Stimulated activated CD8-positive, alpha-beta memory T cell treated with anti-CD3 and anti-CD28 coated beads, Interleukin-12 subunit alpha, Interleukin-12 subunit beta, amount 100 ng/mL, for 4 hours (primary cell): ENCODE measurements around the gene DIP2C.
"Not testable (repeated sequence)": the region's sequence is repeated elsewhere in the genome, so short reads cannot be mapped to it uniquely, and the experiment has no call there.

Experiments used
- DNase-seq: peaks from one replicate; pipeline ENCODE4 v3.0.0-alpha.2; 2020; ENCODE audit warnings: low read depth

Gene DIP2C

DNA sequence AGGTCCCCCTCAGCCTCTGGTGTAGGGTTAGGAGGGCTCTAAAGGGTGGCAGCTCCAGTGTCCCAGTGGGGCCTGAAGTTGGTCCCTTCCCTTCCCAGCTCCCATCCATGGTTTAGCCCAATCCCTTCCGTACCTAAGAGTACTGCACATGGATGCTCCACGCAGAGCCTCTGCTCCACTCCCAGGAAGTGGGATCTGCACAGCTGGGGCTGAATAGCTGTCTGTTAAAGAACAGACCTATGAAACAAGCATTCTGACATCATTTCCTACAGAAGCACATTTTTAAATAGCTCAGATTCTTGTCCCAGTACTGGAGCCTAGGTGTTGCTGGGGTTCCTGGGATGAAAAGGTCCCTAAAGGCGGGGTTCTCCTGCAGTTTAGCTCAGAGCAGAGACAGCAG lies 418.3 kb downstream of the DIP2C start:
- DNase-seq: no peak

GRCh38 chr10:269440-270074 lies 419.9 kb downstream of the DIP2C start:
- no peak for DNase-seq

GRCh38 chr10:267705-268104 lies 421.8 kb downstream of the DIP2C start:
- no peak for DNase-seq

GRCh38 chr10:266974-267425 lies 422.5 kb downstream of the DIP2C start:
- no peak for DNase-seq

DNA sequence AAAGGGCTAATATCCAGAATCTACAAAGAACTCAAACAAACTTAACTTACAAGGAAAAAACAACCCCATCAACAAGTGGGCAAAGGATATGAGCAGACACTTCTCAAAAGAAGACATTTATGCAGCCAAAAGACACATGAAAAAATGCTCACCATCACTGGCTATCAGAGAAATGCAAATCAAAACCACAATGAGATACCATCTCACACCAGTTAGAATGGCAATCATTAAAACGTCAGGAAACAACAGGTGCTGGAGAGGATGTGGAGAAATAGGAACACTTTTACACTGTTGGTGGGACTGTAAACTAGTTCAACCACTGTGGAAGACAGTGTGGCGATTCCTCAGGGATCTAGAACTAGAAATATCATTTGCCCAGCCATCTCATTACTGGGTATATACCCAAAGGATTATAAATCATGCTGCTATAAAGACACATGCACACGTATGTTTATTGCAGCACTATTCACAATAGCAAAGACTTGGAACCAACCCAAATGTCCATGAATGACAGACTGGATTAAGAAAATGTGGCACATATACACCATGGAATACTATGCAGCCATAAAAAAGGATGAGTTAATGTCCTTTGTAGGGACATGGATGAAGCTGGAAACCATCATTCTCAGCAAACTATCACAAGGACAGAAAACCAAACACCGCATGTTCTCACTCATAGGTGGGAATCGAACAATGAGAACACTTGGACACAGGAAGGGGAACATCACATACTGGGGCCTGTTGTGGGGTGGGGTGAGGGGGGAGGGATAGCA lies 423.5 kb downstream of the DIP2C start:
- not testable (repeated sequence) for DNase-seq

DNA sequence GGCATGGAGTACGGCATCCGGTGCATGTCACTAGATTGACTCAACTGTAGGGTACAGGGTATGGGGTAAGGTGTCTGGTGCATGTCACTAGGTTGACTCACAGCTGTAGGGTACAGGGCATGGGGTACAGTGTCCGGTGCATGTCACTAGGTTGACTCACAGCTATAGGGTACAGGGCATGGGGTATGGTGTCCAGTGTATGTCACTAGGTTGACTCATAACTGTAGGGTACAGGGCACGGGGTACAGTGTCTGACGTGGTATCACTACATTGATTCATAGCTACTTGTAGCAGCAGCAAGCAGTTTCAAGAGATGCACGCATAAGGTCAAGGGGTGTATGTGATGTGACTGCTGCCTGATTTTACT lies 424.4 kb downstream of the DIP2C start:
- DNase-seq: not testable (repeated sequence)

DNA sequence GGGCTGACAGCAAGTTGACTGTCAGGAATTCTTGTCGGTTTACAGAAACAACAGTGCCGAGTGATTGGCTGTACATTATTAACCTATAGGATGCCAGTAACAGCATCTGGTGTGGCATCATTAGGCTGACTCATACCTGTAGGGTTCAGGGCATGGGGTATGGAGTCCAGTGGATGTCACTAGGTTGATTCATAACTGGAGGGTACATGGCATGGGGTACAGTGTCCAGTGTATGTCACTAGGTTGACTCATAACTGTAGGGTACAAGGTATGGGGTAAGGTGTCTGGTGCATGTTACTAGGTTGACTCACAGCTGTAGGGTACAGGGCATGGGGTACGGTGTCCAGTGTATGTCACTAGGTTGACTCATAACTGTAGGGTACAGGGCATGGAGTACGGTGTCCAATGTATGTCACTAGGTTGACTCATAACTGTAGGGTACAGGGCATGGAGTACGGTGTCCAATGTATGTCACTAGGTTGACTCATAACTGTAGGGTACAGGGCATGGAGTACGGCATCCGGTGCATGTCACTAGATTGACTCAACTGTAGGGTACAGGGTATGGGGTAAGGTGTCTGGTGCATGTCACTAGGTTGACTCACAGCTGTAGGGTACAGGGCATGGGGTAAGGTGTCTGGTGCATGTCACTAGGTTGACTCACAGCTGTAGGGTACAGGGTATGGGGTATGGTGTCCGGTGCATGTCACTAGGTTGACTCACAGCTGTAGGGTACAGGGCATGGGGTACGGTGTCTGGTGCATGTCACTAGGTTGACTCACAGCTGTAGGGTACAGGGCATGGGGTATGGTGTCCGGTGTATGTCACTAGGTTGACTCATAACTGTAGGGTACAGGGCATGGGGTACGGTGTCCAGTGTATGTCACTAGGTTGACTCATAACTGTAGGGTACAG lies 425.1 kb downstream of the DIP2C start:
- DNase-seq: not testable (repeated sequence)

DNA sequence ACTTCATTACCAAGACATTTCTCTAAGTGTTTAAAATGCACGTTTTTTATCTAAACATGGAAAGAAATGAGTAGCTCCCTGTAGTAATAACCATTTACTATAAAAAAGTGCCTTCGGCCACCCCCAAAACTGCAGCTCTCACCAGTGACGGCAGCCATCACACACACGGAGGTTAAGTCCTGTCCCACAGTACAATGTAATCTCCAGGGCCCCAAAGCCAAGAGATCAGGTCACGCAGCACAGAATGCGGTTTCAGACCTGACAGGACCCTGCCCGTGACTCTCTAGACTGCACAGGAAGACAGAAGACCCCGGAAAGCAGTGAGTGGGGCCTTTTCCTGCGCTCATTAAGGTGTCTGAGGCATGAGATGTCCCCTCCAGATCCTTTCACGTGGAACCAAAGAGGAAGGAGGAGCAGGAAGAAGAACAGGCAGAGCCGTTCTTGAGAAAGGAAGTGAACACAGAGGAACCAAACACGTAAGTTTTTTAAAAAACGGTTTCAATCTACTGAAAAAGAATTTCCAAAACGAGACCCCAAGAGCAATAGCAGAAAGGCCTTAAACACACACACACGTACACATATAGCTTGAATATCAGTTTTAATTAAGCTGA lies 428.5 kb downstream of the DIP2C start:
- no peak for DNase-seq

GRCh38 chr10:251982-252582 lies 437.4 kb downstream of the DIP2C start:
- no peak for DNase-seq

- no peak for DNase-seq
Observed at GRCh38 chr10:248307-248706, 441.2 kb downstream of the DIP2C start.

- no peak for DNase-seq
Observed at GRCh38 chr10:247480-247879, 442.0 kb downstream of the DIP2C start.

- DNase-seq: no peak
Observed at GRCh38 chr10:246431-246830, 443.0 kb downstream of the DIP2C start.

- no peak for DNase-seq
Observed at GRCh38 chr10:244227-244626, 445.2 kb downstream of the DIP2C start.

DNA sequence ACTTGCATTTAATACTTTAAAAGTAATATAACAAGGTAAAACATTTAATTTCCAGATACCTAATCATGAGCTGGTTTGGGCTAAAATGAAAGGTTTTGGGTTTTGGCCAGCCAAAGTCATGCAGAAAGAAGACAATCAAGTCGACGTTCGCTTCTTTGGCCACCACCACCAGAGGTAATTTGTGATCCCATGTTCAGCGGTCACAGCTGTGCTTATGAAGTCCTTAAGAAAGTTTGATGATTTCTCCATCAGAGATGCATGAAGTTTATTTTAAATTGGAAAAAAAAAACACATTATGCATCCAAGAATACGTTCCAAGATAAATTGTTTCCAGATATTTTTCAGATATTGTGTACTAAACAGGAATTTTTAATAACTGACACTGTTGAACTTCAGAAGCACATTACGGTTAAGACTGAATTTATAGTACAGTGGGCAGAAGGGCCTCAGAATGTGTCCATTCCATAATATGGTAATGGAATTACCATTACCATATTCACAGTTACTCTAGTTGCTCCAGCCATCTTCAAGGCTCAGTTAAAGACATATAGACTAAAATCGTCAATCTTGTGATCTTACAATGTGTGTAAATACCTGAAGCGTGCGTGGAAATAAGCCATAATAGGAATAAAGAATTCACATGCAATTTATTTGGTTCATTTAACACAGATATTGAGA lies 447.4 kb downstream of the DIP2C start:
- DNase-seq: no peak

- no peak for DNase-seq
Observed at GRCh38 chr10:241451-241850, 448.0 kb downstream of the DIP2C start.

DNA sequence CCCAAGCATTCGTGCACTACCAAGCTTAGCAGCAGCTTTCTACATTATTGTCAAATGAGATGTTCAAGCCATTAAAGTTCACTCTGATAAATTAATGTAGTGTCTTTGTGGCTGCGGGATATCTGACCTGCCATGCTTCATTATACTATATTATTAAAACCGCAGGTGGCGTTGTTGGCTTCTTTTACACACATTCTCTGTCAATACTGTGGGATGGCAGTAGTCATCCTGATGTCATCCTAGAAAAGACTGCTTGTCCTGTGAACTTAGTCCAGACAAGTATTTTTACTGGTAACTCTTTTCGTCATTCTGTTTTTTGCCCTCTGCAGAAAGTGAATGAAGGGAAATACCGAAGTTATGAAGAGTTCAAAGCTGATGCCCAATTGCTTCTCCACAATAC lies 450.4 kb downstream of the DIP2C start:
- no peak for DNase-seq

GRCh38 chr10:235915-236314 lies 453.6 kb downstream of the DIP2C start:
- DNase-seq: no peak

GRCh38 chr10:234708-235406 lies 454.6 kb downstream of the DIP2C start:
- DNase-seq: no peak

GRCh38 chr10:232878-233277 lies 456.6 kb downstream of the DIP2C start:
- DNase-seq: no peak

- DNase-seq: no peak
Observed at GRCh38 chr10:232061-232460, 457.4 kb downstream of the DIP2C start.

DNA sequence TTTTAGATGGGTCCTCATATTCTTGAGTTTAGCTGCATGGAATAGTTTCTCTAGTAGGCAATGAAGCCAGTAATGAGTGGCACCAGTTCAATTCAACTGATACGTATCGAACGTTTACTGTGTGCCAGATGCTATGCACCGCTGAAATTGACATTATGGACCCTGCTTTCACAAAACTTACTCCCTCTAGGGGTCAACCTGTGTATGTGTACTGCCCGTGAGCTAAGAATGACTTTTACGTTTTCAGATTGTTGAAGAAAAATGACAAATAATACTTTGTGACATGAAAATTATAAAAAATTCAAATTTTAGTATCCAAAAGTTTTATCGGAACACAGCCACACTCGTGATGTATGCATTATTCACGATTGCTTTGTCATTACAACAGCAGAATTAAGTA lies 458.7 kb downstream of the DIP2C start:
- no peak for DNase-seq
